ENCODE results near the gene ARHGEF1.
A peak's percentile ranks its signal among the peaks of the same experiment; 100 is the strongest.

ARHGEF1 gene

GRCh38 chr19:41882568-41883462 lies at the start of gene ARHGEF1:
TSS of gene ARHGEF1 (plus strand) at chr19:41883184. CDS start at chr19:41888083, 4,899 bp downstream.
- DNase-seq, result no peak

GRCh38 chr19:41837981-41838708 lies 44.8 kb upstream of the ARHGEF1 start:
- DNase-seq, result no peak

- no peak for DNase-seq
Observed at GRCh38 chr19:41839211-41839610, 43.8 kb upstream of the ARHGEF1 start.

GRCh38 chr19:41843371-41843770 lies 39.6 kb upstream of the ARHGEF1 start:
- no peak for DNase-seq

GRCh38 chr19:41844601-41845000 lies 38.4 kb upstream of the ARHGEF1 start, which contains the start of gene LYPD4:
TSS of gene LYPD4 (minus strand) at chr19:41844683. CDS start at chr19:41839285, 5,398 bp downstream.
- DNase-seq, result no peak

GRCh38 chr19:41845001-41845050 lies 38.2 kb upstream of the ARHGEF1 start, which contains the start of gene DMRTC2:
TSS of gene DMRTC2 (plus strand) at chr19:41845042. CDS start at chr19:41847429, 2,387 bp downstream.
- DNase-seq, result no peak

GRCh38 chr19:41845051-41845590 lies 37.9 kb upstream of the ARHGEF1 start:
- DNase-seq, result no peak

GRCh38 chr19:41847351-41848105 lies 35.5 kb upstream of the ARHGEF1 start:
- no peak for DNase-seq

GRCh38 chr19:41848666-41849065 lies 34.3 kb upstream of the ARHGEF1 start:
- no peak for DNase-seq

GRCh38 chr19:41849067-41849466 lies 33.9 kb upstream of the ARHGEF1 start:
- no peak for DNase-seq

- DNase-seq, result peak in 1 of 2 experiments; percentile 9
Observed at GRCh38 chr19:41850381-41850780, 32.6 kb upstream of the ARHGEF1 start.

GRCh38 chr19:41851456-41851855 lies 31.5 kb upstream of the ARHGEF1 start:
- no peak for DNase-seq

- no peak for DNase-seq
Observed at GRCh38 chr19:41853344-41853743, 29.6 kb upstream of the ARHGEF1 start.

- no peak for DNase-seq
Observed at GRCh38 chr19:41853768-41854167, 29.2 kb upstream of the ARHGEF1 start.

GRCh38 chr19:41859213-41859617 lies 23.8 kb upstream of the ARHGEF1 start:
- DNase-seq, result no peak

GRCh38 chr19:41859618-41860418 lies 23.2 kb upstream of the ARHGEF1 start, which contains the start of gene RPS19:
TSS of gene RPS19 (plus strand) at chr19:41860255. CDS start at chr19:41860775, 520 bp downstream.
- peak; percentile 99 for DNase-seq

GRCh38 chr19:41860419-41861115 lies 22.4 kb upstream of the ARHGEF1 start:
- DNase-seq, result no peak

GRCh38 chr19:41861116-41861768 lies 21.7 kb upstream of the ARHGEF1 start:
- no peak for DNase-seq

GRCh38 chr19:41861846-41862245 lies 21.1 kb upstream of the ARHGEF1 start:
- no peak for DNase-seq

- no peak for DNase-seq
Observed at GRCh38 chr19:41862445-41862986, 20.5 kb upstream of the ARHGEF1 start.

Data from NCI-H524 (cell line).